HG02938 (cell line): Measurements from ENCODE around the gene SUMO1.

Experiments
- ATAC-seq: cut with Tn5 transposase; IDR thresholded peaks from one replicate; pipeline ENCODE4 v1.9.1; 2021; ENCODE audit warnings: mild to moderate bottlenecking, moderate library complexity; ENCODE audit not compliant: unreplicated experiment

SUMO1 gene

GRCh38 chr2:202157211-202157990 lies 81.0 kb downstream of the SUMO1 start:
- ATAC-seq, result no peak
